HL-60 (cell line): ENCODE results near the gene FNIP2.

Experiments
- CTCF ChIP-seq: IDR thresholded peaks from one replicate; pipeline ENCODE4 v1.5.1; 2011; ENCODE audit warnings: low read length, control low read depth, inconsistent platforms; ENCODE audit not compliant: insufficient read depth
- GABPA ChIP-seq: IDR thresholded peaks from 2 replicates; pipeline ENCODE4 v1.6.1; 2012; ENCODE audit warnings: low read depth
- POLR2AphosphoS5 ChIP-seq: IDR thresholded peaks from 2 replicates; pipeline ENCODE4 v1.6.1; 2012; ENCODE audit warnings: low read depth
- REST ChIP-seq: IDR thresholded peaks from 2 replicates; pipeline ENCODE4 v1.6.1; 2012; ENCODE audit warnings: low read depth; ENCODE audit not compliant: insufficient replicate concordance

GRCh38 chr4:158729716-158730559 is 38.9 kb upstream of the FNIP2 start:
- peak; percentile 70 for TF ChIP-seq CTCF
- no peak for TF ChIP-seq REST
- TF ChIP-seq POLR2AphosphoS5, result no peak
- no peak for TF ChIP-seq GABPA
